GM21825 (cell line): Measurements from ENCODE around the gene FOXO1.
A peak's percentile ranks its signal among the peaks of the same experiment; 100 is the strongest.
"Not testable (repeated sequence)": the region's sequence is repeated elsewhere in the genome, so short reads cannot be mapped to it uniquely, and the experiment has no call there.

Experiments
- ATAC-seq: cut with Tn5 transposase; IDR thresholded peaks from one replicate; pipeline ENCODE4 v1.9.1; 2021; ENCODE audit warnings: mild to moderate bottlenecking, moderate library complexity; ENCODE audit not compliant: unreplicated experiment

Gene FOXO1

GRCh38 chr13:40666045-40666932 is at the start of gene FOXO1:
FOXO1 (minus strand) TSS chr13:40666641; CDS start chr13:40666212, 429 bp downstream.
- ATAC-seq: peak; percentile 62

- not testable (repeated sequence) for ATAC-seq
Measured at GRCh38 chr13:40714433-40714832, 48.0 kb upstream of the FOXO1 start.

GRCh38 chr13:40706439-40706838 is 40.0 kb upstream of the FOXO1 start:
- ATAC-seq: no peak

GRCh38 chr13:40697711-40698110 is 31.3 kb upstream of the FOXO1 start:
- ATAC-seq: peak; percentile 77

- no peak for ATAC-seq
Measured at GRCh38 chr13:40694426-40694825, 28.0 kb upstream of the FOXO1 start.

- peak; percentile 50 for ATAC-seq
Measured at GRCh38 chr13:40692946-40693345, 26.5 kb upstream of the FOXO1 start.

DNA sequence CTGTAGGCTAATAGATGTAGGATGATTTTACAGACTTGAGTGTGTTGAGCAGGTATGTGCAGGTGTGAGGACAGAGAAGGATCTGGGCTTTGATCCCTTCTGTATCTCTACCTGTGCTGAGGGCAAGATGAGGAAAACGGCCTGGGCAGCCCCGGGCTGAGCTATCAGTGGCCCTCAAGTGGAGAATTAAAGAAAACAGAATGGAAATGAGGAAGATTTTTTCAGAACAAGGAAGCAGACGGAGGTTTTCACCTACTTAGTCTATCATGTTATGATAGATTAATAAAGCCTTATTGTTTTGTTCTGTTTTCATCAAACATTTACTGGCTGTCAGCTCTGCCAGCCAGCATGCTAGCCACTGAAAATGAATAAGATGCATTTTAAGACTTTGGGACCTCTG is 22.3 kb upstream of the FOXO1 start:
- ATAC-seq: no peak

DNA sequence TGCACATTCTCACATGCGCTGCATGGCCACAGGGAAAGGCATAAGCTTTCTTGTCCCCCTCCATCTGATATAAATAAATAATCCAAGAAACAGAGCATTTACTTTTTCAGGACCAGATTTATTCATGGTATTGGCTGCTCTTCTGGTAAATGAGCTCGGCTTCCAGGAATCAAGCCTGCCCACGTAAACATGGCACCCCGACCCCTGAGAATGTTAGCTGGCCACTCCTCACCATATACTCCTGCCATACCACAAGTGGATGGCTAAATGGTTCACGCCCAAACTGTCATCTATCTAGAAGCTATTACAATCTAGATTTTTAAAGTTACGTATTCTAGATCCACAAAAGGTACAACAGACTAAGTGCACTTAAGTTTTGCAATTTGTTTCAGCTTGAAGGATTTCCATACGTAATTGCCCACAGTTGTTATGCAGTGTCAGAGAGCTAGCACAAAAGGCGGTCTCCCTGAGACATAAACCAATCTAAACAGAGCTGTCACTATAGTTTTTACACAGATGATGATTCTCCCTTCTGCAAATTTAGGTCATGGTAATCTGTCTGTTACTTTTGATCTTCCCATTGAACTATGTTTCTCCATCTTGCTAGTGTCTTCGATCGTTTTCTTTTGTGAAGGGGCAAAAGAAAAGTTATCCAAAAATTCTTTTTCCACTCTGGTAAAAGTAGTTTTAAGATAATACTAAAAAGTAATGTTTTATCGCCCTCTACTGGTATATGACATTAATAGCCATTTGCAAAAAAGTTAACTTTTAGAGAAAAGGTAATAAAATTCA is 16.2 kb upstream of the FOXO1 start:
- no peak for ATAC-seq

DNA sequence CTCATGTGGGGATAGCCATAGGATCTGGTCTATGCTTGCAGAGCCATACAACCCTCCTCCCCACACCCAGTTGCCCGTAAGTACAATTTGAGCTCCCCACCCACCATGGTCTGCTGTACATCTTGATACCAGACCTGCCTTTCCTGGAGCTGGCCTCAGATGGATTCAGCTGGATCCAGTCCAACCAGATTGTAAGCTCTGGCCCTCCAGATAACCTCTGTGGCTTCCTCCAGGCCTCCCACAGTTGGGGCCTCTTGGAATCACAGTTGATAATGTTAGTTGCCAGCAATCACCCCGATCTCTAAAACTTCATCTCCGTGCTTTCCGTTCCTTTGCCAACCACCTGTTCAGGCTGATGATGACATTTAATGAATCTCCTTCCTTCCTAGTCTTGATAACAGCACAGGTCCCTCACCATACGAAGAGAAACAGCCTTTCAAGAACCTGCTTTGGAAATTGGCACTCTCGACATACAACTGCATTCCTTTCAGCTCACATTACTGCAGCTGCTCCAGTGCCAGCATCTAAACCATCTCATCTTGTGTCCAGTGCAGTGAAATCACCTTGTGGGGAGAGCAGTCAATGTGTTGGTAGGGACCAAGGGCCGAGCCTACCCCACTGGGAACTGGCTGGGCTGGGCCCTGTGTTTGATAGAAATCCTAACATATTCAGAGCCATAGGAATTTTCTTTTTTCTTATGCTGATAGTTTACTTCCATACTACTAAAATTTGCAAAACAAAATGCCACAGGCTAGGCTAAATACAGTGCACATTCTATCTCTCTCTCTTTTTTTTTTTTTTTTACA is 15.1 kb upstream of the FOXO1 start:
- no peak for ATAC-seq

GRCh38 chr13:40680659-40681323 is 14.3 kb upstream of the FOXO1 start:
- ATAC-seq: no peak

GRCh38 chr13:40679480-40679985 is 13.1 kb upstream of the FOXO1 start:
- ATAC-seq: no peak

GRCh38 chr13:40677064-40677463 is 10.6 kb upstream of the FOXO1 start:
- no peak for ATAC-seq

- no peak for ATAC-seq
Measured at GRCh38 chr13:40676007-40676406, 9.6 kb upstream of the FOXO1 start.

DNA sequence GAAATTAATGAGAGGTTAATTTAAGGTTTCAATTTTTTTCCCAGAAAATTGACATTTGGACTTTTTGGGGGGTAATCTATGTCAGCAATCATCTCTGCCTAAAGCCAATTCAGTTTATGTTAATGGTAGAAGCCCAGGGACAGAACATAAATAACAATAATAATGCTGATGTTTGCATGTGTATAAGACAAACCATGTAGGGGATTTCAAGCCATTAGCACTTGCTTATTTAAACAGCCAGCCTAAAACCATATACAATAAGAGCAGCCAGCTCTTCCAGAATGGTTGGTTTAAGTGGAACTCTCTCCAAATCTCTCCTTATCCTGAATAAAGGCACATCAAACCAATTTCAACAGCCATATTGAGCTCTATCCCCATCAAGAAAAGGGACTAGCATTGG is 7.0 kb upstream of the FOXO1 start:
- no peak for ATAC-seq

- ATAC-seq: no peak
Measured at GRCh38 chr13:40672765-40673397, 6.4 kb upstream of the FOXO1 start.

- ATAC-seq: no peak
Measured at GRCh38 chr13:40671956-40672764, 5.7 kb upstream of the FOXO1 start.

- no peak for ATAC-seq
Measured at GRCh38 chr13:40670307-40670706, 3.9 kb upstream of the FOXO1 start.

DNA sequence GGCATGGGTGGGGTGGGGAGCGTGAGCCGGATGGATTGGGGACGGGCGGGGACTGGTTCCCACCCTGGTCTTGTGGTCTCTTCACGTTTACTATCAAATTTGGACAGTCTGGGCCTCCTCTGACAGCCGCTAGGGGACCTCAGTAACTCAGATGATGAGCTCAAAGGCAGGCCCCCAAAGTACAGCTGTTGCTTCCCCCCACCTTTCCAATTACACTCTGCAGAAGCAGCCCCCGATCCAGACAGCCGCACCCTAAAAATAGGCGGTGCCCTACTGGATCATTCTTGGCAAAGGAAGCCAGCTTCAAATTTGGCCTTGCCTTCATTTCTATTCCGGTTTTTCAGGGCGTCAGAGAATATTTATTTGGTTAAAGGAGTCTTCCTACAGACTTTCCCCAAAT is 1.9 kb upstream of the FOXO1 start:
- no peak for ATAC-seq

GRCh38 chr13:40667622-40667978 is 1.2 kb upstream of the FOXO1 start:
- ATAC-seq: no peak
